Stomach (tissue), 4 donors: Measurements from ENCODE around the gene RABAC1.

ENCODE experiments used
- POLR2A ChIP-seq, 4 donors: fragments of 450-650 bp; IDR thresholded peaks; one replicate each; pipeline ENCODE4 v1.6.1; 2016; ENCODE audit warnings: antibody characterized with exemption in 4 of 4, control low read depth in 2 of 4, mild to moderate bottlenecking in 1 of 4, moderate library complexity in 1 of 4
- TF ChIP-seq, protein P1 (sequence below), 7 experiments: fragments of 450-650 bp in 4 of 7; fragments of 200-600 bp in 3 of 7; sonication (generic) in 3 of 7; IDR thresholded peaks; one replicate each; pipeline ENCODE4 v1.5.1; 2016 to 2019; ENCODE audit warnings: antibody characterized with exemption in 7 of 7, control low read depth in 2 of 7, mild to moderate bottlenecking in 1 of 7

DNA sequence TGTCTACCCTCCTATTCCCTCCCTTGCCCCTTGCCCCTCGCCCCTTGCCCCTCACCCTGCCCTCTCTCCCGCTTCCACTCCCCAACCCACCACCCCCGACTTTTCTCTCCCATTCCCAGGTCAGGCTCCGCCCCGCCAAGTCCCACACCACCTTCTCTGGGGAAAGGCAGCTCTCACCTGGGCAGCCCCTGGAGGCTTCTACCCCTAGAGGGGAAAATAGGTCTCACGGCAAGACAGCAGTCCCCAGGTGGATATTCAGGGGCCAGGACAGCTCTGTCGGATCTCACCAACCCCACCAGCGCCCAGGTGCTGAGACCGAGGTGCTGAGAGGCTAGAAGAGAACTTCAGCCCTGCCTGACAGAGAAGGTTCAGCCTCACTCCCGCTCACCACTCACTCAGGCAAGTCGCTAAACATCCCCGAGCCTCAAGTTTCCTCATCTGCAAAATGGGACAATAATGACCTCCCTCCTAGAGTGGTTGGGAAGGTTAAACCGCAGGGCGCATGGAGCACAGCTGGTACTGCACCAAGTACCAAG lies 29.5 kb downstream of the RABAC1 start:
- TF ChIP-seq, protein P1, sequence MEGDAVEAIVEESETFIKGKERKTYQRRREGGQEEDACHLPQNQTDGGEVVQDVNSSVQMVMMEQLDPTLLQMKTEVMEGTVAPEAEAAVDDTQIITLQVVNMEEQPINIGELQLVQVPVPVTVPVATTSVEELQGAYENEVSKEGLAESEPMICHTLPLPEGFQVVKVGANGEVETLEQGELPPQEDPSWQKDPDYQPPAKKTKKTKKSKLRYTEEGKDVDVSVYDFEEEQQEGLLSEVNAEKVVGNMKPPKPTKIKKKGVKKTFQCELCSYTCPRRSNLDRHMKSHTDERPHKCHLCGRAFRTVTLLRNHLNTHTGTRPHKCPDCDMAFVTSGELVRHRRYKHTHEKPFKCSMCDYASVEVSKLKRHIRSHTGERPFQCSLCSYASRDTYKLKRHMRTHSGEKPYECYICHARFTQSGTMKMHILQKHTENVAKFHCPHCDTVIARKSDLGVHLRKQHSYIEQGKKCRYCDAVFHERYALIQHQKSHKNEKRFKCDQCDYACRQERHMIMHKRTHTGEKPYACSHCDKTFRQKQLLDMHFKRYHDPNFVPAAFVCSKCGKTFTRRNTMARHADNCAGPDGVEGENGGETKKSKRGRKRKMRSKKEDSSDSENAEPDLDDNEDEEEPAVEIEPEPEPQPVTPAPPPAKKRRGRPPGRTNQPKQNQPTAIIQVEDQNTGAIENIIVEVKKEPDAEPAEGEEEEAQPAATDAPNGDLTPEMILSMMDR (IDR thresholded peaks at IDR 0.05) = no peak
- no peak for TF ChIP-seq POLR2A (IDR thresholded peaks at IDR 0.05)
